ENCODE measurements around the gene CAMKV. TPM values are rescaled to one million over a fixed set of nuclear protein-coding genes. Genes with fewer than 3 reads are reported as not detected.

The CAMKV gene
- total and polyA plus RNA-seq, 2 of the 8 experiments (the other 6 are each of a cell fraction or from before 2014, with no cell fraction given), result 56.3 to 66.4 TPM

DNA sequence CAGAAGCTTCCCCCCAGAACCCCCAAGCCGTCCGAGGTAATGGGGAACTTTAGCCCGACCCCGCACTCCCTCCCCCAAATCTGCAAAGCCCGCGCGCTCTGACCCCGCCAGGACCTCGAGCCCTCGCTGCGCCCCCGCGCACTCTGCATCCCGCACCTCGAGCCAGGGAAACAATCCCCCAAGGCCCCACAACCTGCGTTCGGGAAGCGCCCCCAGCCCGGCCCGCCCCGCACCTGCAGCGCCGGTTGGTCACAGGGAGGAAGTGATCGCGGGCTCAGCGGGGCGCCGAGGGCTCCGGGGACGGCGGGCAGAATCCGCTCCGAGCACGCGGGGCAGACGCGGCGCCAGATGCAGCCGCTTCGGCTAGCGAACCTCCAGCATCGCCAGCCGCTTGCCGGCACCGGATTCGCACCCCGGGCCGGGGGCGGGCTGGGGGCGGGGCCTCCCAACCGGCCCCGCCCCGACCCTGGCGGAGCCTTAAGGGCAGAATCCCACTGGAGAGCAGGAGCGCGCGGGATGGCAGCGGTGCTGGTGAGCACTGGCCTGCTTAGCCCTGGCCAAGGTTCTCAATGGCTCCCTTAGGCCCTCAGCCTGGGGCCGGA lies at the start of gene CAMKV (continued):
- TF ChIP-seq, protein P1, sequence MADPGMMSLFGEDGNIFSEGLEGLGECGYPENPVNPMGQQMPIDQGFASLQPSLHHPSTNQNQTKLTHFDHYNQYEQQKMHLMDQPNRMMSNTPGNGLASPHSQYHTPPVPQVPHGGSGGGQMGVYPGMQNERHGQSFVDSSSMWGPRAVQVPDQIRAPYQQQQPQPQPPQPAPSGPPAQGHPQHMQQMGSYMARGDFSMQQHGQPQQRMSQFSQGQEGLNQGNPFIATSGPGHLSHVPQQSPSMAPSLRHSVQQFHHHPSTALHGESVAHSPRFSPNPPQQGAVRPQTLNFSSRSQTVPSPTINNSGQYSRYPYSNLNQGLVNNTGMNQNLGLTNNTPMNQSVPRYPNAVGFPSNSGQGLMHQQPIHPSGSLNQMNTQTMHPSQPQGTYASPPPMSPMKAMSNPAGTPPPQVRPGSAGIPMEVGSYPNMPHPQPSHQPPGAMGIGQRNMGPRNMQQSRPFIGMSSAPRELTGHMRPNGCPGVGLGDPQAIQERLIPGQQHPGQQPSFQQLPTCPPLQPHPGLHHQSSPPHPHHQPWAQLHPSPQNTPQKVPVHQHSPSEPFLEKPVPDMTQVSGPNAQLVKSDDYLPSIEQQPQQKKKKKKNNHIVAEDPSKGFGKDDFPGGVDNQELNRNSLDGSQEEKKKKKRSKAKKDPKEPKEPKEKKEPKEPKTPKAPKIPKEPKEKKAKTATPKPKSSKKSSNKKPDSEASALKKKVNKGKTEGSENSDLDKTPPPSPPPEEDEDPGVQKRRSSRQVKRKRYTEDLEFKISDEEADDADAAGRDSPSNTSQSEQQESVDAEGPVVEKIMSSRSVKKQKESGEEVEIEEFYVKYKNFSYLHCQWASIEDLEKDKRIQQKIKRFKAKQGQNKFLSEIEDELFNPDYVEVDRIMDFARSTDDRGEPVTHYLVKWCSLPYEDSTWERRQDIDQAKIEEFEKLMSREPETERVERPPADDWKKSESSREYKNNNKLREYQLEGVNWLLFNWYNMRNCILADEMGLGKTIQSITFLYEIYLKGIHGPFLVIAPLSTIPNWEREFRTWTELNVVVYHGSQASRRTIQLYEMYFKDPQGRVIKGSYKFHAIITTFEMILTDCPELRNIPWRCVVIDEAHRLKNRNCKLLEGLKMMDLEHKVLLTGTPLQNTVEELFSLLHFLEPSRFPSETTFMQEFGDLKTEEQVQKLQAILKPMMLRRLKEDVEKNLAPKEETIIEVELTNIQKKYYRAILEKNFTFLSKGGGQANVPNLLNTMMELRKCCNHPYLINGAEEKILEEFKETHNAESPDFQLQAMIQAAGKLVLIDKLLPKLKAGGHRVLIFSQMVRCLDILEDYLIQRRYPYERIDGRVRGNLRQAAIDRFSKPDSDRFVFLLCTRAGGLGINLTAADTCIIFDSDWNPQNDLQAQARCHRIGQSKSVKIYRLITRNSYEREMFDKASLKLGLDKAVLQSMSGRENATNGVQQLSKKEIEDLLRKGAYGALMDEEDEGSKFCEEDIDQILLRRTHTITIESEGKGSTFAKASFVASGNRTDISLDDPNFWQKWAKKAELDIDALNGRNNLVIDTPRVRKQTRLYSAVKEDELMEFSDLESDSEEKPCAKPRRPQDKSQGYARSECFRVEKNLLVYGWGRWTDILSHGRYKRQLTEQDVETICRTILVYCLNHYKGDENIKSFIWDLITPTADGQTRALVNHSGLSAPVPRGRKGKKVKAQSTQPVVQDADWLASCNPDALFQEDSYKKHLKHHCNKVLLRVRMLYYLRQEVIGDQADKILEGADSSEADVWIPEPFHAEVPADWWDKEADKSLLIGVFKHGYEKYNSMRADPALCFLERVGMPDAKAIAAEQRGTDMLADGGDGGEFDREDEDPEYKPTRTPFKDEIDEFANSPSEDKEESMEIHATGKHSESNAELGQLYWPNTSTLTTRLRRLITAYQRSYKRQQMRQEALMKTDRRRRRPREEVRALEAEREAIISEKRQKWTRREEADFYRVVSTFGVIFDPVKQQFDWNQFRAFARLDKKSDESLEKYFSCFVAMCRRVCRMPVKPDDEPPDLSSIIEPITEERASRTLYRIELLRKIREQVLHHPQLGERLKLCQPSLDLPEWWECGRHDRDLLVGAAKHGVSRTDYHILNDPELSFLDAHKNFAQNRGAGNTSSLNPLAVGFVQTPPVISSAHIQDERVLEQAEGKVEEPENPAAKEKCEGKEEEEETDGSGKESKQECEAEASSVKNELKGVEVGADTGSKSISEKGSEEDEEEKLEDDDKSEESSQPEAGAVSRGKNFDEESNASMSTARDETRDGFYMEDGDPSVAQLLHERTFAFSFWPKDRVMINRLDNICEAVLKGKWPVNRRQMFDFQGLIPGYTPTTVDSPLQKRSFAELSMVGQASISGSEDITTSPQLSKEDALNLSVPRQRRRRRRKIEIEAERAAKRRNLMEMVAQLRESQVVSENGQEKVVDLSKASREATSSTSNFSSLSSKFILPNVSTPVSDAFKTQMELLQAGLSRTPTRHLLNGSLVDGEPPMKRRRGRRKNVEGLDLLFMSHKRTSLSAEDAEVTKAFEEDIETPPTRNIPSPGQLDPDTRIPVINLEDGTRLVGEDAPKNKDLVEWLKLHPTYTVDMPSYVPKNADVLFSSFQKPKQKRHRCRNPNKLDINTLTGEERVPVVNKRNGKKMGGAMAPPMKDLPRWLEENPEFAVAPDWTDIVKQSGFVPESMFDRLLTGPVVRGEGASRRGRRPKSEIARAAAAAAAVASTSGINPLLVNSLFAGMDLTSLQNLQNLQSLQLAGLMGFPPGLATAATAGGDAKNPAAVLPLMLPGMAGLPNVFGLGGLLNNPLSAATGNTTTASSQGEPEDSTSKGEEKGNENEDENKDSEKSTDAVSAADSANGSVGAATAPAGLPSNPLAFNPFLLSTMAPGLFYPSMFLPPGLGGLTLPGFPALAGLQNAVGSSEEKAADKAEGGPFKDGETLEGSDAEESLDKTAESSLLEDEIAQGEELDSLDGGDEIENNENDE (IDR thresholded peaks at IDR 0.05; ENCODE audit: insufficient replicate concordance, low read length), result no peak
- TF ChIP-seq HDAC2 (IDR thresholded peaks at IDR 0.05; ENCODE audit: borderline replicate concordance in 1 of 2, low read depth in 2 of 2, low read length in 2 of 2) (0 out of 4 replicates have a peak, but pooled peaks of 1 of the 2 experiments have one; percentile 8), TAF7 (optimal IDR thresholded peaks at IDR 0.05; ENCODE audit: borderline replicate concordance, low read depth, low read length) (peak; percentile 66), JUN (IDR thresholded peaks at IDR 0.05; ENCODE audit: low read depth, low read length) (no peak)
- TF ChIP-seq, protein P2, sequence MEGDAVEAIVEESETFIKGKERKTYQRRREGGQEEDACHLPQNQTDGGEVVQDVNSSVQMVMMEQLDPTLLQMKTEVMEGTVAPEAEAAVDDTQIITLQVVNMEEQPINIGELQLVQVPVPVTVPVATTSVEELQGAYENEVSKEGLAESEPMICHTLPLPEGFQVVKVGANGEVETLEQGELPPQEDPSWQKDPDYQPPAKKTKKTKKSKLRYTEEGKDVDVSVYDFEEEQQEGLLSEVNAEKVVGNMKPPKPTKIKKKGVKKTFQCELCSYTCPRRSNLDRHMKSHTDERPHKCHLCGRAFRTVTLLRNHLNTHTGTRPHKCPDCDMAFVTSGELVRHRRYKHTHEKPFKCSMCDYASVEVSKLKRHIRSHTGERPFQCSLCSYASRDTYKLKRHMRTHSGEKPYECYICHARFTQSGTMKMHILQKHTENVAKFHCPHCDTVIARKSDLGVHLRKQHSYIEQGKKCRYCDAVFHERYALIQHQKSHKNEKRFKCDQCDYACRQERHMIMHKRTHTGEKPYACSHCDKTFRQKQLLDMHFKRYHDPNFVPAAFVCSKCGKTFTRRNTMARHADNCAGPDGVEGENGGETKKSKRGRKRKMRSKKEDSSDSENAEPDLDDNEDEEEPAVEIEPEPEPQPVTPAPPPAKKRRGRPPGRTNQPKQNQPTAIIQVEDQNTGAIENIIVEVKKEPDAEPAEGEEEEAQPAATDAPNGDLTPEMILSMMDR (IDR thresholded peaks at IDR 0.05; ENCODE audit: control extremely low read depth in 1 of 3, insufficient read depth in 1 of 3, low read depth in 1 of 3, low read length in 3 of 3), result no peak
- TF ChIP-seq, protein P3, sequence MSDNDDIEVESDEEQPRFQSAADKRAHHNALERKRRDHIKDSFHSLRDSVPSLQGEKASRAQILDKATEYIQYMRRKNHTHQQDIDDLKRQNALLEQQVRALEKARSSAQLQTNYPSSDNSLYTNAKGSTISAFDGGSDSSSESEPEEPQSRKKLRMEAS (IDR thresholded peaks at IDR 0.05), result peak; percentile 80
